GM10248 (cell line): ENCODE data around the gene SH3PXD2A.

Source experiments
- CTCF ChIA-PET: fragments of 300-600 bp; sonication (Branson Sonifier 250); formaldehyde crosslinking; extraction: SDS; loops from one replicate; lab custom pipeline; 2021; ENCODE audit warnings: antibody characterized with exemption; lab: Yijun Ruan, JAX
- POLR2A ChIA-PET: fragments of 350-650 bp; sonication (Branson Sonifier 250); formaldehyde crosslinking; extraction: SDS; loops from one replicate; lab custom pipeline; 2020; ENCODE audit warnings: antibody characterized with exemption; lab: Yijun Ruan, JAX
- DNase-seq: peaks from one replicate; pipeline ENCODE4 v3.0.0; 2012; ENCODE audit errors: extremely low spot score
- CTCF ChIP-seq: IDR thresholded peaks from 2 replicates; pipeline ENCODE4 v1.5.1; 2012; ENCODE audit warnings: mild to moderate bottlenecking, low read depth; ENCODE audit errors: extremely low read depth, missing control alignments, control extremely low read depth

Gene SH3PXD2A

GRCh38 chr10:103843854-103844570 is 11.4 kb downstream of the SH3PXD2A start:
- ChIA-PET CTCF (interaction anchor here (1.4 to 1.7 kb wide), 2 partner anchors 14 to 44 kb away, joined by 4 to 5 read pairs; no protein-coding TSS in a partner anchor), POLR2A (no interaction called here)
- DNase-seq = no peak
- no peak for TF ChIP-seq CTCF

- no peak for DNase-seq
- POLR2A ChIA-PET = no interaction called here
- no peak for TF ChIP-seq CTCF
- CTCF ChIA-PET = interaction anchor here (1.4 to 1.7 kb wide), 2 partner anchors 15 to 45 kb away, joined by 4 to 5 read pairs; no protein-coding TSS in a partner anchor
Observed at GRCh38 chr10:103843045-103843444, 12.3 kb downstream of the SH3PXD2A start.

- no peak for TF ChIP-seq CTCF
- POLR2A ChIA-PET = no interaction called here
- CTCF ChIA-PET = interaction anchor here (1.3 to 1.7 kb wide), 3 partner anchors 9 to 45 kb away, joined by 3 to 5 read pairs (median 4); no protein-coding TSS in a partner anchor
- DNase-seq = no peak
Observed at GRCh38 chr10:103842605-103843004, 12.8 kb downstream of the SH3PXD2A start.

GRCh38 chr10:103841519-103841918 is 13.9 kb downstream of the SH3PXD2A start:
- no peak for DNase-seq
- ChIA-PET CTCF (interaction anchor here (1.3 kb wide), 1 partner anchor 11 kb away, joined by 3 read pairs; no protein-coding TSS in a partner anchor), POLR2A (no interaction called here)
- TF ChIP-seq CTCF = no peak

- ChIA-PET CTCF (no interaction called here), POLR2A (no interaction called here)
- no peak for DNase-seq
- no peak for TF ChIP-seq CTCF
Observed at GRCh38 chr10:103840740-103841070, 14.7 kb downstream of the SH3PXD2A start.

- ChIA-PET POLR2A (no interaction called here), CTCF (interaction anchor here (1.2 to 1.3 kb wide), 2 partner anchors 18 to 48 kb away, joined by 3 to 4 read pairs; no protein-coding TSS in a partner anchor)
- DNase-seq = no peak
- TF ChIP-seq CTCF = no peak
Observed at GRCh38 chr10:103839872-103840739, 15.3 kb downstream of the SH3PXD2A start.
